CD4-positive, alpha-beta T cell treated with Interleukin-17A for 1 hour (primary cell): ENCODE measurements around the gene GRIK4.

ENCODE experiments used
- DNase-seq: peaks from one replicate; pipeline ENCODE4 v3.0.0-alpha.2; 2020

GRIK4 gene

GRCh38 chr11:121033635-121034034, 522.1 kb downstream of the GRIK4 start:
- DNase-seq, result no peak

- no peak for DNase-seq
Observed at GRCh38 chr11:121035169-121035755, 523.7 kb downstream of the GRIK4 start.

- DNase-seq, result no peak
Observed at GRCh38 chr11:121035780-121036179, 524.2 kb downstream of the GRIK4 start.

GRCh38 chr11:121037016-121037415, 525.5 kb downstream of the GRIK4 start:
- DNase-seq, result no peak
